Glomerular visceral epithelial cell (primary cell): ENCODE measurements around the gene PLXNA2.

Experiments
- DNase-seq: peaks from one replicate; pipeline ENCODE4 v3.0.0-alpha.2; 2016; ENCODE audit errors: extremely low spot score

The PLXNA2 gene

DNA sequence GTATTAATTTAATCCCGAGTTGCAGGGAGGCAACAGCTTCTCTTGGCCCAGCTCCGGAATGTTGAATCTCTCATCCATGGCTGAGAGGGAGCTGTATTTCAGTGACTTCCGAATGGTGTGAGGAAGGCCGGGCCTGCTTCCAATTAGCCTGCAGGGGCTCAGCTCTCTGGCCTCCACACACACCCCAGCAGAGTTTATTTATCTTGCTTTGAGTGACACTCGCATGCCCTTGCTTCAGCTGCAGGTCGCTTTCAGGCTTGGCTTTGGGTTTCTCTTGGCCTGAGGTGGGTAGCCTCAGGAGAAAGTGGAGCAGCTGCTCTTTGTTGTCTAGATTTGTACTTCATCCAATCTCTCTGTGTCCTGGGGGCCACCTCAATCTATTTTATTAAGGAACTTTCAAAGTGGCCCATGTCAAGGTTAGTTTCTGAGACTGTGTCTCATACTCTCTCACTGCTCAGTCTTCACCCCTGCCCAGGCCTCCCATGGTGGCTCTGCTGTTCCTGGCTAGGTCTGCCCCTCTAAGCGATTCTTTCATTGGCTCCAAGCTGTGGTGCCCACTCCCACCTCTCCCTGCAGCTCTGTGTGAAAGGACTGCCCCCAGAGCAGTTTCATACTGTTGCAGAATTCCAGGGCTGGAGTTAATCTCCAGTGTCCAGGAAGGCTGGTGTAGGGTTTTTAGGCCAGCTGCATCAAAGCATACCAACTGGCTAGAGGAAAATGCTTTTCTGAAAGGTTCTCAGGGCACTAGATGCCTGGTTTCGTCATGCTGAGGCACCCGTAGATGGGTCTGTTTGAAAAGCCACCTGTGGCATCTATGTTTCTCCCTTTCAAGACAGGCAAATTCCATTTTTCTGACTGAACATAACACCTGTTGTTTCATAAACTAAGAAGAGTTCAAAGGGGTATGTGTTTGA lies 153.5 kb downstream of the PLXNA2 start:
- DNase-seq = no peak

DNA sequence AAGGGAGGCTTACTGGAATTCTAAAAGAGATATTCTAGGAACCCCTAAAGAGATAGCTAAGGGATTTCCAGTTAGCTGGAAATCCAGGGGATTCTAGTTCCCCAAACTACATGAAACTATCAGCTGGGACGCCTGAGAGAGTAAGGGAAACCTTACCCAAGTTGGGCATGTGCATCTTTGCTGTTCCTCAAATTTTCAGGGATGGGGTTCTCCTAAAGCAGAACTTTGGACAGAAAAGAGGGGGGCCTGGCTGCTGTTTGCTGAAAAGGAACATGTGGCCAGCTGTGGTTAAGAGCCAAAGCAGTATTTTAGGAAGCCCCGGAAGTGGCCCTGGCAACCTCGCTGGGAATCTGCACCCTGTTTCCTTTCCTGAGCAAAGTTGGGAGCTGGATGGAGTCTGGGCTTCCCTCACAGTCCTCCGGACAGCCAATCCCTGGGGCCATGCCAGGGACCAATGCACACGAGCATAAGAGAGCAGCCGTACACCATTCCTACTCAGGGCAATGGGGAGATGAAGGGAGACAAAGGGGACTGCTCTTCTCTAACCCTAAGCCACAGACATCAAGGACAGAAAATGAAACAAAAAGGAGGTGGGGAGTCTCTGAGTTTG lies 154.3 kb downstream of the PLXNA2 start:
- DNase-seq = no peak

DNA sequence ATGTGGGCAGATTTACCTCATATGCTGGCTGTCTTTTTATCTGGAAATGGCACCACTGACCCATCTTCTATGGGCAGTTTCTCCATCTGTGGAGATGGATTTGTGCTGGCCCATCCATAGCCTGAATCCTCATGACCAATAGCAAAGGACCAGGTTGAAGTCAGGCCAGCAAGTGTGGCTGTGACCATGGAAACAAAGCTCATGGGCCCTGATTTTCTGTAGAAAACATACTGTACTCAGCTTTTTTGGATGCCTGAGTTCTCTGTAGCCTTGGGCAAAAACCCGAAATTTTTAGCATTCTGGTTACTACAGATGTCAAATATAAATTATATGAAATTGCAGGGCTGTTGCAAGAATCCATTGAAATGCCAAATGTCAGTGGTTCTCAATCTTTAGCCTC lies 155.0 kb downstream of the PLXNA2 start:
- DNase-seq = no peak

DNA sequence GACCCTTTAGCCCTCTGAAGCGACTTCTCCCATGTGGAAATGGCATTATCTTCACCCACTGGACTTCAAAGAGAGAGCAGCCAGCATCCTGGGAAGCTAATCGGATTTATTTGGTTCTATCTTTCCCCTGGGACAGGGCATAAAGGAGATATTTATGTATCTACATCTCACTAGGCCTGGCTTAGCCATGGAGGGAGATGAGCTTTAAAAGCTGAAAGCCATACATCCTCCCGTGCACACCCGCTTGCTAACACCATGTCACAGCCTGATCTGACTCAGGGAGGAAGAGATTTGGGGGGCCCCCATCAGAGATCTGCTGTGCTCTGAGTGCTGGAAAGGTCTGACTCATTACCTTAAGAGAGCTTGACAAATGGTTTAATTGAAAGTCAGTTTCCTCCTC lies 155.9 kb downstream of the PLXNA2 start:
- DNase-seq = no peak

DNA sequence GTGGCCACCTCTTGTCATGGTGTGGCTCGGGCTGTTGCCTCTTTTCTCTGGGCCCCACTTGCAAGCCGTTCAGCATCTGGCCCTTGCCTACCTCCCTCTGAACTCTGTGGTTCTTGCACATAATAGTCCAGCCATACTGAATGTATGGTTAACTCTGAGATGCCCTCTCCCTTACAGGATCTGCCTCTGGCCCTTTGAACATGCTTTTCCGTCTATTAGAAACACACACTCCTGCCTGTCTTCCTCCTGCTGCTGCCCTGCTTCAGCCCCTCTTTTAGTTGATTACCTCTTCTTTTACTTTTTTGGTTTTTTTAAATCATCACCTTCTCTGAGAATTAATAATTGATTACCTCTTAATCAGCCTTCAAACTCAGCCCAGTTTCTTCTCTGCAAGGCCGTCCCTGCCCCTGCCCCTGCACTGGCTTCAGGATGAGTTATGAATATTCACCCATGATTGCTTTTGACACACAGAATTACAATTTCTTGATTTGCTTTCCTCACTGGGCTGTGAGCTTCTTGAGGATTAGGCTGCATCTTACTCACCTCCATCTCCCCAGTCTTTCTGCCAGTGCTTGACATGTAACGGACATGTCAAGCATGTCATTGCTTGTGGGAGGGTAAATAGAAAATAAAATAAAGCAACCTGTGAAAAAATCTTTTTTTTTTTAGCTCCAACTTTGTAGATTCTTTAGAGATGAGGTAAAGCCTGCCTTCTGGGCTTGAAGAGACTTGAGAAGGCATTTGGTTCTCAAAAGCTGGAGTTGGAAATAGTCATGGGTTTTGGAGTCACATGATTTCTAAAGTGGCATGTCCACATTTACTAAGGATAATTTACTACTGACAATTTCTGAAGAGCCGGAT lies 158.3 kb downstream of the PLXNA2 start:
- DNase-seq = peak; percentile 18

DNA sequence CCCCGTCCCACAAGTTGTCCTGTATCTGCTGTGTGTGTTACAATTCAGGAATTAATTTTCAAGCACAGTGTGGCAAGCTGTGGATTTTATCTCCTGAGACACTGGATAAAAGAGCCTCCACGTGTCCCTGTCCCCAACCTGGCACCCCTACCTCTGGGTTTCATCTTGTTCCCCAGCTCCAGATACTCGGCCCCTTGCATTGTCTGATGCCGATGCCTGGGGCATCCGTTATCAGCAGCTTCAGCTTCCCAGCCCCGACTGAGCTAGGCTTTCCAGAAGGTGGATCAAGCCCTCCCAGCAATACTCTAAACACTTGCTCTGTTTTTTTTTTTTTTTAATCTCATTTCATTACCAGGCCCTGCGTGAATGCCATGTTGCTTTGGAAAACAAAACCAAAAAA lies 159.4 kb downstream of the PLXNA2 start:
- no peak for DNase-seq

DNA sequence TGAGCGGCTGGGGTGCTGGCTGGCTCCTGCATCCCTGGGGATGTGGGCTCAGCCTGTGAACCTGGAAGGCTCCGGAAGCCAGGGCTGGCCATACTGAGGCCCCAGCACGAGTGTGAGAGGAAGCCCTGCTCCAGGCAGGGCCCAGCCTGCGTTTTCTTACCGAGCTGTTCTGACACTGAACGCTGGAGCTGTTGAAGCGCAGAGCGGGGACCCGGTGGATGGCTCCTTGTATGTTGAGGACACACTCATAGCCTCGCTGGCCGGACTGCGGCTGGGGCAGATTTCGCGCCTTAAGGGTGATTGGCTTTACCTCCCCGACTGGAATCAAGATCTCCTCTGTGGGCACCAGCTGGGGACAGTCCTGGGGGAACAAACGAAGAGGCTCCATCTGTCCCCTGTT lies 160.0 kb downstream of the PLXNA2 start:
- no peak for DNase-seq

DNA sequence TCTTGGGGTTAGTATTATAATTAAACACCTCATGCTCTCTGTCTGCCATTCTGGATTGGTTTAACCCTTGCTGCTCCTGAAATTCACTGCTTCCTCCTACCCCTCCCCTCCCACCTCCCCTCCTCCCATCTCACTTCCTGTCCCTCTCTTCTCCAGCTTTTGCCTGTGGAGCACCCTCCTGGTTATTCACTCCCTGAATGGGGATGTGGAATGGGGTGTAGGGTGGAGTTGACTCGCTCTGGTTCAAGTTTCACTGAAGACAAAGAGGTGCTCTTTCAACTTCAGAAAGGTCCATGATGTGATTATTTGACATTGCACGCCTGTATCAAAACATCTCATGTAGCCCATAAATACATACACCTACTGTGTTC lies 160.5 kb downstream of the PLXNA2 start:
- DNase-seq = no peak

DNA sequence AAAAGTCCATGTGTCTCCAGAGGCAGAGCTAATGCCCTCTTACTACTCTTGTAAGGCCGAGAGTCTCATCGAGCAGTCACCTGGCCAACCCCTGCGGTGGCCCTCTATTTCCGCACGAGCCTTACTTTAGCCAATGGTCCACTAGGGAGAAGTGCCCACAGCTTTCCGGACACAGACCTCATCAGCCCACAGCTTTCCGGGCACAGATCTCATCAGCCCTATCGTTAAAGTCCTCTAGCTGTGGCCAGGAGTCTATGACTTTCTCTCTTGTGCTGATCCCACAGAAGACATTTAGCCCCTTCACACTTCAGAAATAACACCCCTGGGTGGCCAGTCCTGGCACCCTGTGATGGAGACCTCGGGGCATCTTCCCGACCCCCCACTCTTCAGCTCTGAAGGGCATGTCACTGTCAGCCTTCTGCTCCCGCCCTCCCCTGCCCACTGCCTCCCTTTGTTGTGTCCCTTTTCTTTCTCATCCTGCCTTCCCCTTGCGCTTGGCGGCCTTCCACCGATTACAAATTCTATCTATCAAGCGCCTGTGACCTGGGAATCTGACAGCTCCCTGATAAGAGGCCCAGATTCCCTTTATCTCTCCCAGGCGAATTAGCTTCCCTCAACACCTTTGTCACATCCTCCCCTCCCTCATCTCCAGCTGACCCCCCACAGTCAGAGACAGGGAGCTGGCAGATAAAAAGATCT lies 161.0 kb downstream of the PLXNA2 start:
- DNase-seq = no peak

DNA sequence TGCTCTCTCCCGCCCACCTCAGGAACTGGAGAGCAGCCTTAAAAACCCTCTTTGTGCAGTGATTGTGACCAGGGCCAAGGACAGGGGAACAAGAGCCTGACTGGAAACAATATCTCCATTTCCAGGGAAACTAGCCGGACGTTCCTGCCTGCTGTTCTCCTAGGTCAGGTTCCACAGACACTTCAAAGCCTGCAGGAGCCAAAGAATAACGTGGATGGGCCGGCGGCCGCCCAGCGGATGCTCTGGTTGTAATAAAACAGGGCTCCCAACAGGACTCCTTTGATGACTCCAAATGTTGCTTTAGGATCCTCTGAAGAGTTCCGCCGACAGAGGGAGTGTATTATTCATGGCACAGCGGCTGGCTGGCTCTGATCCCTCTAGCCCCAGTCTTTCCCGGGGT lies 162.2 kb downstream of the PLXNA2 start:
- no peak for DNase-seq

DNA sequence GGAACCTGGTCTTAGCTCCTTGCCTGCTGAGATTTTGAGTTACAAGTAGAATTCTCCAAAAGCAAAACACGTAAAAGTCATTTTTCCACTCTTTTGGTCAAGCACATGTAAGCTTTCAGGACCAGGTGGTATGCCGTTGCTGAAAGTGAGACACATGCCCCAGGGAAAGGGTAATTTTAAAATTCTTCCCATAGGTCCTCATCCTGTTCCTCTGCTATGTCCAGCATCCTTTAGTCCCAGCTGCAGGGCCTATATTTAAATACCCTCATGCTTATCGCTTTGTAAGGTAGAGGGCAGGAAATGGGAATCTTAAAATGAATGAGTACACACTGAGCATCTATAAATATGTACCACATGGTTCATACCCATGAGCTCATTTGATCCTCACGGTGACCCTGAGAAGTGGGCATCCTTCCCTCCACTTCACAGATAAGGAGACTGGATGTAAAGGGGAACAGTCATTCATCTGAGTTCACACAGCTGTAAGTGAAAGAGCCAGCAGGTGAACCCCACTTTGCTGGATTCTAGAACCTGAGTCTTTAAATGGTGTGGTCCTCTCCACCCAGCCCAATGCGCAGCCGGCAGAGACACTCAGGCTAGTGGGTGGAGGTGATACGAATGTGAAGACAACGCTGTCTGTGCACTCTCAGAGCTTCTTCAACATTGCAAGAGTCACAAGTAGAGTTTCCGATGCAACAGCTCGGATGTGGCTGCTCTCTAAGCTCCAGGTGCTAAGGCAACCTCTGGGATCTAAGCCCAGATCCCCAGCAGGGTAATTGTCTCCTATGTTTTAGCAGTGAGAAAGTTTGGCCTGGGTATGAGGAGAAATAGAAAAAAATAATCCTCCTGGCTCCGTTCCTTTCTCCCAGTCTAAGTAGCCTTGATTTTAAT lies 163.5 kb downstream of the PLXNA2 start:
- DNase-seq = no peak

DNA sequence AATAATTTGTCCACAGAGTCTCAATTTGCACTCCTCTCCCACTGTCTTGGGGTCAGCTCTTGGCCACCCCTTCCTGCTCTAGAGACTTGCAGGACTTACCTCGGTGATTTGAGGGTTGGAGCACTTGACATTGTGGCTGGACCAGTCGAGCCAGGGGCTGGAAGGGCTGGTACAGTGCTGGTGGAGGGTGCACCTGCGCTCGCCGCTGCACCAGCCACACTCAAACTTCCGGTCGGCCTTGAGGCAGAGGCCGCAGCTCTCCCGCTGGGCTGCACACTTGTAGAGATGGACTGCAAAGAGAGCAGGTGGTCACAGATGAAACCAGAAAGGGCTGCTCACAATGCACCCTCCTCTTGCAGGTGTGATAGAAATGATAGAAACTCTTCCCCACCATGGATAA lies 165.0 kb downstream of the PLXNA2 start:
- no peak for DNase-seq

DNA sequence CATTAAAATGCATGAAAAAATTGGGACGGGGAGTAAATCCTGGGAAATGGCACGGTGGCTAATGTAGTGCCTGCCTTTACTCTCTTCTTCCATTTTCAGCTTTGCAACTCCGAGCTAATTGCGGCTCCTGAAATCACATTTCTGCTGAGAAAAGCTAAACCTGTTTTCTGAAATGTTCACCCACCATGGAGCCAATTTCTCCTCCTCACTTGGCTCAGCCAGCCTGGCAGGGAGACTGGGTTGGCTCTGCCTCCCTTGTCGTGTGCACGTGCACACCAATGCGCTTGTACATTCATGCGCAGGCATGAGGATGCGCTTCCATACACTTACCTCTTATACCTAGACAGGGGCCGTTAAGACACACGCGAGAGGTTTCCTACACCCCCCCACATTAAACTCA lies 165.4 kb downstream of the PLXNA2 start:
- DNase-seq = no peak

DNA sequence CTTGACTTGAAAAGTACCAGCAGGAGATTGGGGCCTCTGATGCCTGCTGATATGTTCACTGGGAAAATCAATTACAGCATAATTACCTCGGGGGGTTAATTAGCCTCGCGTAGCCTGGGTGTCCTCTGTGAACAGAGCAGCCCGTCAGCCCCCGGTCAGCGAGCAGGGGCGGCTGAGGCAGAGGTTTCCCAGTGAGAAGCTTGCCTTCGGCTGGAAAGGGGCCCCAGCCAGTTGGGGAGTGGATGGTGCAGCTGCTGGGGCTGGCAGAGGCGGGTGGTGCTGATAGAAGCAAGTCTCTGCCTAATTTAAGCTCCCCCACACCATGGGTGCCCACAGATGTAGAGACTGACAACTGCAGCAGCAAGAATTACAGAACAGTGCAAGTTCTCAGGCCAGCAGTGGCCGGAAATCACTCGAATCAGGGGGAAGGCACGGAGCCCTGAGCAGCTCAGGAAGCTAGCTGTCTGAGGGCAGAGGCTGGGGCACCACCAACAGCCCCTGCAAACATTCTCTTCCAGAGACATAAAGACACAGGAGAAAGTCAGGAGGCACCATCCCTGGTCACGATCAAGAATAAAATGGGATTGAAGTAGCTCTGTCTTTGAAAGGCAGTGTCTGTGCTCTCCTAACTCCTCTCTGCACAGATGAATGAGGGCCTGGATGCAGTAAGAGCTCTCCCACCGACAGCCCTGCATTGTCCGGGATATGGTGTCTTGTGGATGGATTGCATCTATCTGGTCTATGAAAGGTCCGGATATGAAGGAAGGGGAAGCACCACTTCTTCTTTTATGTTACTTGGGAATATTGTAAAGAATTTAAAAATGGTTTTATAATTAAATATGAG lies 166.7 kb downstream of the PLXNA2 start:
- no peak for DNase-seq

DNA sequence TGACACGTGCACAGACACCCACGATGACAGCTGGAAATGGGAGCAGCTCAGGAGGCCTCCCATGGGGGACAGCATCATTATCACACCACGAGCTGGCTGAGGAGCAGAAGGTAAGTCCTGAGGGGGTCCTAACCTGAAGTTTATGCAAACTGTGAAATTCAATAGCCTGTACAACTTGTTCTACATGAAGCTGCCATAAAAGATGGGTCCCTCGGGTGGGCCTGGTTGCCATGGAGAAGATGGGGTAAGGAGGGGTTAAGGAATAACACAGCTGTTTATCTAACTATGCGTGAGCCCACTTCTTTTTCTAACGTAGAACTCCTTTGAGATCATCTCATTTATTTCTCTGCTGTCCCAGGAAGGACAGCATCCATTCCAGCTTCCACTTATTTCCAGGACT lies 169.8 kb downstream of the PLXNA2 start:
- DNase-seq = no peak

DNA sequence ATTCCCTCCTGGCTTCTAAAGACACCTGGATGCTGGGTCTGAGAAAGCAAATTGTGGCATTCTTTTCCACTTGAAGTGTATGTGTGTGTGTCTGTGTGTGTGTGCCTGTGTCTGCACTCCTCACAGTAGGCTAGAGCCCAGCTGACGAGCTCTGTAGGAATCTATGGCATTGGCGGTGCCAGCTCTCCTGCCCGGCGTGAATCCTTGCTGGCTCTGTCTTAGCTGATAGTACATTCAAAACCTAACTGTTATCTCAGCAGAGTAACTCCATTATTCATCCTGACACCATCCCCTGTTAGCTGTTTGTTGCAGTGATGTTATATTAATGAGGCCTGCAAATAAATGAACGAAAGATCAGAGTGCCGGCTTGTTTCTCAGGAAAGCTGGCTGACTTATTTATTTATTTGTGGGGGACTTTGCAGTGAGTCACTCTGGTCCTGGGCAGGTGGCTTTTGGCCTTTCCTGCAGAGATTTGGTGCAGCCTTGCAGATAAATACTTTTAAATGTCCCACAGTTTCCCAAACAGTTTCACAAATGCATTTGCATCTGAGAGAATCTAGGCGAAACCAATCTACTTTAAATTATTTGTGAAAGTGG lies 172.7 kb downstream of the PLXNA2 start:
- no peak for DNase-seq

DNA sequence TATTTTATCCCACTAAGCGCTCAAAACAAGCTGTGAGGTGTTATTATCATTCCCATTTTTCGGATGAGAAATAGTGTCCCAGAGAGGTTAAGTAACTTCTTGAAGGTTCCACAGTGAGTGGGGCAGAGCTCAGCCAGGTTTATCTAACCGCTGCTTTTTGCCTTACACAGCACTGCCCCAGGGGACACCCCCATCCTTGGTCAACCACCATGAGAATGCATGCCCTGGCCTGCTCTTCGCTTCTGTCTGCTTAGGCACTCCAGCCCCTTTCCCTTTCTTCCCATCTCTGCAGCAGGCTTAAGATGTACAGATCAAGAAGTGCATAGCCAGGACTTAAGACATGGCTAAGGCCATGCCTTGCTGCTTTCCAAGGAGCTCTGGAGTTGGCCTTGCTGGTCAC lies 174.3 kb downstream of the PLXNA2 start:
- DNase-seq = no peak

DNA sequence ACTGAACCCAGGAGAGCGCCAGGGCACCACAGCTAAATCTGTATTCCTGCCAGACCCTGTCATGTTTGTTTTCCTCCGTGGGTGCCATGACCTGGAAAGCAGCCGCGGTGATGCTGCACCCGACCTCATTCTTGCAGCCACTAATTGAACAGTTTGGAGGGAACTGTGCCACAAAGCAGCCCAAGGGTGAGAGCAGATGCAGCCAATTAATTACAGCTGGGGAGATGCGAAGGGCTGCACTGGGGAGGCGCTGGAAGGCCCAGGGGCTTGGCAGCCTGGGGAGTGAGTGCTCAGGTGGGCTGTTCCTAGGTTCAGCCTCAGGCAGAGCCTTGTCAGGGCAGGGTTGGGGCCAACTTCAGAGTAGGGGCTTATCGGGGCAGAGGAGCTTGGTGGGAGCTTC lies 174.9 kb downstream of the PLXNA2 start:
- no peak for DNase-seq

DNA sequence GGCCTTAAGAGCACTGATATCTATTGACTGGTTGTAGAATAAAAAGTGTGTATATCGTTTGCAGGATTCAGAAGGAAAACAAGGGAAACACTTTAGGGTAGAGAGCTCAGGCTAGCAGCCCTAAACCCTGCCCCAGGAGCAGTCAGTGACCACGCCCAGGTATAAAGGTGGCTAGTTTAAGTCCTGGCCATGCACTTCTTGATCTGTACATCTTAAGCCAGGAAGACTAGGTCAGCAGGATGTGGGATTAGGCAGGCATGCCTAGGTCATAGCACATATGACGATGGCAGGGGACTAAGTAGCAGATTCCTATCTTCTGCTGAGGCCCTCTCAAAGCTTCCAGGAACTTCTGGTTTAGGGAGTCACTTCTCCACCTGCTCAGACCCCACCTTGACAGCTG lies 175.3 kb downstream of the PLXNA2 start:
- no peak for DNase-seq

DNA sequence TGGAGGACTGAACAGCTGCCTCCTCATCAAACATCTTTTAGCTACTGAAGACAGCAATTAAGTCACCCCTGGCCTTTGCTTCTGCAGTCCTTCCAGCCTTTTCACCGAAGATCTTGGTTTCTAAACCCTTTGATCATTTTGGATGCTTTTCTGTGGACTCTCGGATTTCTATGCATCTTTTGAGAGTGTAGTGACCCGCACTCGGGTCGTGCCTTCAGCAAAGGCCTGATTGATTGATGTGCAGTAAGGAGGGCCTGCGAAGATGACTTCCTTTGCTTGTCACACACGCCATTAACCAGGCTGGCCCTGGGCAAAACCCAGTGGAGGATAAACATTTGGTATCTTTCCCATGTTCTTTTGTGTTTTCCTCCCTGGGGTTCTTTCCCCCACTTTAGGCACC lies 175.8 kb downstream of the PLXNA2 start:
- no peak for DNase-seq
